Spleen (tissue), 11 donors: ENCODE data around the gene PARVB. TPM values are rescaled to one million over a fixed set of nuclear protein-coding genes. Genes with fewer than 3 reads are reported as not detected.

ENCODE experiments used
- DNase-seq: peaks from one replicate; pipeline ENCODE4 v3.0.0-alpha.2; 2020
- H3K27ac ChIP-seq, 8 donors: fragments of 200-600 bp; sonication (generic) in 7 of 8; 1 replicate in 4 of 8; 2 replicates in 4 of 8; pipeline versions ENCODE4 v1.5.0 to v1.8.0; 2016 to 2021; ENCODE audit warnings: inconsistent platforms in 4 of 8, mild to moderate bottlenecking in 4 of 8, moderate library complexity in 1 of 8
- H3K27me3 ChIP-seq, 7 donors: fragments of 200-600 bp; sonication (generic) in 6 of 7; replicated peaks in 1 of 7; 1 replicate in 4 of 7; 2 replicates in 3 of 7; pipeline versions ENCODE4 v1.5.0 to v1.8.0; 2016 to 2021; ENCODE audit warnings: inconsistent platforms in 3 of 7, mild to moderate bottlenecking in 1 of 7
- H3K36me3 ChIP-seq, 6 donors: fragments of 200-600 bp; sonication (generic) in 5 of 6; 1 replicate in 4 of 6; 2 replicates in 2 of 6; pipeline versions ENCODE4 v1.5.0 to v1.8.0; 2016 to 2021; ENCODE audit warnings: inconsistent platforms in 2 of 6
- H3K4me1 ChIP-seq, 6 donors: fragments of 200-600 bp; sonication (generic) in 5 of 6; 1 replicate in 3 of 6; 2 replicates in 3 of 6; pipeline versions ENCODE4 v1.5.0 to v1.8.0; 2016 to 2021; ENCODE audit warnings: inconsistent platforms in 3 of 6
- H3K4me3 ChIP-seq, 8 donors: fragments of 200-600 bp; sonication (generic) in 7 of 8; 1 replicate in 4 of 8; 2 replicates in 4 of 8; pipeline versions ENCODE4 v1.5.0 to v1.8.0; 2016 to 2021; ENCODE audit warnings: inconsistent platforms in 4 of 8, mild to moderate bottlenecking in 4 of 8, moderate library complexity in 2 of 8
- H3K9me3 ChIP-seq, 8 donors: fragments of 200-600 bp; sonication (generic) in 7 of 8; 1 replicate in 4 of 8; 2 replicates in 4 of 8; pipeline versions ENCODE4 v1.5.0 to v1.8.0; 2016 to 2021; ENCODE audit warnings: inconsistent platforms in 4 of 8
- POLR2A ChIP-seq, 3 donors: fragments of 450-650 bp; IDR thresholded peaks; one replicate each; pipeline ENCODE4 v1.5.1; 2017; ENCODE audit warnings: antibody characterized with exemption in 3 of 3, mild to moderate bottlenecking in 1 of 3
- POLR2AphosphoS5 ChIP-seq, 3 donors: sonication (generic); formaldehyde crosslinking; IDR thresholded peaks; one replicate each; pipeline ENCODE4 v1.5.1; 2017; ENCODE audit warnings: antibody characterized with exemption in 3 of 3
- WGBS, 5 donors: extraction: QIAGEN DNeasy Blood & Tissue Kit in 3 of 5; methylation state at CpG; one replicate each; pipeline versions ENCODE4 v1.1.5 to v1.1.7; 2013 to 2018; 5-methylcytosine and 5-hydroxymethylcytosine counted together
- intact Hi-C: fragments of 100-400 bp; cut with DNase I; formaldehyde crosslinking; loops from one replicate; pipeline ENCODE4 v1.15.0; 2023; ENCODE audit warnings: low total_unique reads
- polyA plus RNA-seq, 3 donors: library from polyadenylated mRNA; stranded (reverse); fragments of 200-250 nt; gene quantifications; one replicate each; pipeline ENCODE4 v1.2.1, GENCODE V29; 2013
- total RNA-seq, 7 donors: library from RNA; depleted of rRNA in 3 of 7; stranded (reverse); fragments of >200 nt in 3 of 7; fragmentation: NEBNext Ultra II Directional in 4 of 7; extraction: Animal tissue kit (Norgen Biotek cat#: 25700) in 4 of 7; gene quantifications; one replicate each; pipeline versions ENCODE4 v1.1.0 to v1.2.1, GENCODE V29; 2016 to 2021
- TF ChIP-seq, protein P1 (sequence below), 11 experiments: fragments of 200-600 bp in 7 of 11; fragments of 450-650 bp in 4 of 11; sonication (generic) in 4 of 11; IDR thresholded peaks in 8 of 11; conservative IDR thresholded peaks in 3 of 11; 1 replicate in 7 of 11; 2 replicates in 4 of 11; pipeline versions ENCODE4 v1.4.0 to v1.8.0; 2016 to 2021; ENCODE audit warnings: antibody characterized with exemption in 11 of 11, inconsistent platforms in 4 of 11, mild to moderate bottlenecking in 1 of 11
- donor health status: healthy with polysubstance abuse.
- donor health status: DM: no; HTN: no; CAD: no; lungs with moderate emphysema.
- donor health status: DM: no; HTN: no; CAD: no.
- donor health status: Bipolar disorder and iron deficiency.
- donor health status: healthy.
- donor health status: DM: no; HTN: no; CAD: no.
- donor health status: DM: yes; HTN: yes; CAD: no.

PARVB gene
- total and polyA plus RNA-seq, 10 donors = 24.0 to 61.9 (median 46.5) TPM

DNA sequence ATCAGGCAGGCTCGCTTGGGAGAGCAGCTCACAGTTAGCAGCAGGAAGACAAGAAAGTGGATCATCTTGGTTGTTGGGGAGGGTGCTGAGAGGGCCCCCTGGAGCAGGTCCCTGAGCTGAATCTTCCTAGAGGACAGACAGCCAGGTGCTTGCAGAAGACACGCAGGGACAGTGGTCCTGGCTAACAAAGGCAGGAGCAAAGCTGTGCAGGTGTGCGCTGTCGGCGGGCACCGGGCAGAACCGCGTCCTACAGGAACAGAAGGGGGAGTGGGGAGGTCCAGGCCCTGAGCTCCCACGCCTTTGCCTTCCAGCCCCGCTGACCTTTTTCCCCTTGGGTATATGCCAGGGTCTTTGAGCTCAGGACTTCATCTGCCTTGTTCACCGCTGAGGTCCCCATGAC, 30.1 kb upstream of the PARVB start:
- DNase-seq = peak; percentile 69
- WGBS, 5 donors = 87 to 97% (median 92%) methylated on average over 10 to 11 of the region's 11 CpGs

DNA sequence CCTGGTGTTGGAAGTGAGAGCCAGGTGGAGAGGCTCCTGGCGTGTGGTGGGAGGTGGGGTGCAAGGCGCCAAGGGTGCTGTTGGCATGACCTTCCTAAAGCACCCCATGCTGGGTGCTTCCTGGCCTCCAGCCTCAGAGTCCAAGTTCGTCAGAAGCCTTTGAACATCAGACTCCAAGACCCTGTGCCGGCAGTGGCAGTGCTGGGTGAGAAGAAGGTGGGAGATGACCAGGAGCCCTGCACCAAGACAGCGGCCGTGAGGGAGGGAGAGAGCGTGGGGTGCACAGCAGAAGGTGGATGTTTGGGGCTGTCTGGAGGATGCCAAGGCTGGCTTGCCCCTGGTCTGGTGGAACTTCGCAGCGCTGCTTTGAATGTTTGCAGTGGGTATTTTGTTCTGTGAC, 29.7 kb upstream of the PARVB start:
- Histone ChIP-seq H3K27me3 (no peaks in the 10 kb centered on the region), H3K27ac (no peak overlapping the region), H3K9me3 (no peaks in the 10 kb centered on the region), H3K4me1 (peaks cover 14 to 51% (median 29%) of the 10 kb centered on the region in 6 donors), H3K36me3 (peaks cover 0 to 95% (median 53%) of the 10 kb centered on the region in 6 donors), H3K4me3 (no peak overlapping the region)
- DNase-seq = peak; percentile 70
- intact Hi-C loops = loop anchor here (5.0 kb wide), 2 partner anchors 93 to 573 kb away; no protein-coding TSS in a partner anchor
- TF ChIP-seq, protein P1, sequence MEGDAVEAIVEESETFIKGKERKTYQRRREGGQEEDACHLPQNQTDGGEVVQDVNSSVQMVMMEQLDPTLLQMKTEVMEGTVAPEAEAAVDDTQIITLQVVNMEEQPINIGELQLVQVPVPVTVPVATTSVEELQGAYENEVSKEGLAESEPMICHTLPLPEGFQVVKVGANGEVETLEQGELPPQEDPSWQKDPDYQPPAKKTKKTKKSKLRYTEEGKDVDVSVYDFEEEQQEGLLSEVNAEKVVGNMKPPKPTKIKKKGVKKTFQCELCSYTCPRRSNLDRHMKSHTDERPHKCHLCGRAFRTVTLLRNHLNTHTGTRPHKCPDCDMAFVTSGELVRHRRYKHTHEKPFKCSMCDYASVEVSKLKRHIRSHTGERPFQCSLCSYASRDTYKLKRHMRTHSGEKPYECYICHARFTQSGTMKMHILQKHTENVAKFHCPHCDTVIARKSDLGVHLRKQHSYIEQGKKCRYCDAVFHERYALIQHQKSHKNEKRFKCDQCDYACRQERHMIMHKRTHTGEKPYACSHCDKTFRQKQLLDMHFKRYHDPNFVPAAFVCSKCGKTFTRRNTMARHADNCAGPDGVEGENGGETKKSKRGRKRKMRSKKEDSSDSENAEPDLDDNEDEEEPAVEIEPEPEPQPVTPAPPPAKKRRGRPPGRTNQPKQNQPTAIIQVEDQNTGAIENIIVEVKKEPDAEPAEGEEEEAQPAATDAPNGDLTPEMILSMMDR (IDR thresholded peaks at IDR 0.05 in 8 of 11, conservative IDR thresholded peaks at IDR 0.05 in 3 of 11) = no peak
- WGBS, 5 donors = 80 to 98% (median 85%) methylated on average over 5 to 9 of the region's 9 CpGs

More for the DNA sequence above, 30.1 kb upstream of the PARVB start:
- Histone ChIP-seq H3K27ac (no peak overlapping the region), H3K4me1 (peaks cover 14 to 49% (median 29%) of the 10 kb centered on the region in 6 donors), H3K36me3 (peaks cover 3 to 95% (median 56%) of the 10 kb centered on the region in 6 donors), H3K27me3 (no peaks in the 10 kb centered on the region), H3K4me3 (no peak overlapping the region), H3K9me3 (no peaks in the 10 kb centered on the region)
- intact Hi-C loops = loop anchor here (5.0 kb wide), 2 partner anchors 93 to 573 kb away; no protein-coding TSS in a partner anchor
- TF ChIP-seq POLR2AphosphoS5 (IDR thresholded peaks at IDR 0.05) = peak in 1 of 3 donors; percentile 13
- no peak for TF ChIP-seq POLR2A (IDR thresholded peaks at IDR 0.05)
- TF ChIP-seq, protein P1 (IDR thresholded peaks at IDR 0.05 in 8 of 11, conservative IDR thresholded peaks at IDR 0.05 in 3 of 11) = no peak

DNA sequence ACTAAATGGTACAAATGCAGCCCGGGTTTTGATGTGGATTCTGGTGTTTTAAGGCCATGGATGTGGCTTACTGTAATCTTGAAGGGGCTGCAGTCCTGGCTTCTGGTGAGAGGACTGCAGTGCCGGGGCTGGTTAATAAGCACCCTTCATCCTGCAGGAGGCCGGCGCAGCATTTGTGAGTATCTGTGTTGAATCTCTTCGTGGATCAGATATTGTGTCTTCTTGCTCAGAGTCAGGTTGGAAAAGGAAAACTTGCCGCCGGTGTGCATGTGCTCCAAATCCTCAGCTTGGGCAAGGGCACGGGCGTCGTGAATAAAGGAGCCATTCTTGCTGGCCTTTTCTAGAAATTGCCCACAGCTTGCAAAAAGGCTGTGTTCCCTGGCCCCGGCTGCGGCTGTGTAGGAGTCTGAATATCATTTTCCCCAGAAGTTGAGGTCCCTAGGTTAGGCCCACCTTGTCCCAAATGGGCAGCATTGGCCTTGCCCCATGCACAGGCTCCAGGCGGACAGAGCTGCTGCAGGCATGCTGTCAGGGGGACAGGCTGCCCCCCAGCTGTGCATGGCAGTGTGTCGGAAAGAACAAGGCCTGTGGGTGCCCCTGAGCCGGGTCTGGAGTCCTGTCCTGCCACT, 28.9 kb upstream of the PARVB start:
- DNase-seq = peak; percentile 64
- Histone ChIP-seq H3K4me3 (peak overlapping the region in 3 of 8 donors; percentile 40 to 70 (median 43)), H3K9me3 (no peaks in the 10 kb centered on the region), H3K27ac (peak overlapping the region in 5 of 8 donors; percentile 63 to 84 (median 81)), H3K27me3 (no peaks in the 10 kb centered on the region), H3K36me3 (peaks cover 0 to 92% (median 45%) of the 10 kb centered on the region in 6 donors), H3K4me1 (peaks cover 14 to 56% (median 29%) of the 10 kb centered on the region in 6 donors)
- 94 to 97% (median 94%) methylated on average over 11 to 15 of the region's 15 CpGs for WGBS, 5 donors
- TF ChIP-seq POLR2A (IDR thresholded peaks at IDR 0.05) (no peak), POLR2AphosphoS5 (IDR thresholded peaks at IDR 0.05) (no peak)
- TF ChIP-seq, protein P1 (IDR thresholded peaks at IDR 0.05 in 8 of 11, conservative IDR thresholded peaks at IDR 0.05 in 3 of 11) = no peak
- intact Hi-C loops = no loop called here

DNA sequence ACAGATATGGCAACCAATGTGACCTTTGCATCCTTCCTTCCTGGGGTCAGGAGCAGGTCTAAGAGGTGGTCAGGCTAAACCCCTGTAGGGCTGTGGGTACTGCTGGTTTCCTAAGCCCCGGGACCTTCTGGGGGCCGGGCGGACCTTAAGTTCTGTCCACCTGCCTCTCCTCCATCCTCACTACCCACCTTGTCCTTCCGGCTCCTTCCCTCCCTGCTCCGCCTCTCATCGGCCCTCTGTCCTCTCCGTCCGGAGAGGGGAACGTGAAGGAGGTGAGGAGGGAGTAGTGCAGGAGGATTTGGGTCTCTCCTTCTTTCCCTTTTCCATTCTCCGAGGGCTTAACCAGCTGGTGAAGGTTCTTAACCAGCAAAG, 28.3 kb upstream of the PARVB start:
- 25 to 35% (median 28%) methylated on average over 10 of the region's 10 CpGs for WGBS, 5 donors
- H3K4me3 ChIP-seq = peak overlapping the region; percentile 12 to 70 (median 39)
- peaks cover 0 to 86% (median 39%) of the 10 kb centered on the region in 6 donors for H3K36me3 ChIP-seq
- peaks cover 14 to 56% (median 29%) of the 10 kb centered on the region in 6 donors for H3K4me1 ChIP-seq
- no peak for DNase-seq
- intact Hi-C loops = no loop called here
- peak overlapping the region; percentile 47 to 84 (median 70) for H3K27ac ChIP-seq
- TF ChIP-seq POLR2AphosphoS5 (IDR thresholded peaks at IDR 0.05) = no peak
- no peak for TF ChIP-seq POLR2A (IDR thresholded peaks at IDR 0.05)
- TF ChIP-seq, protein P1 (IDR thresholded peaks at IDR 0.05 in 8 of 11, conservative IDR thresholded peaks at IDR 0.05 in 3 of 11) = no peak
- no peaks in the 10 kb centered on the region for H3K9me3 ChIP-seq
- H3K27me3 ChIP-seq = no peaks in the 10 kb centered on the region
